CD4-positive, alpha-beta T cell (primary cell): Measurements from ENCODE around the gene KCNK13. TPM values are rescaled to one million over a fixed set of nuclear protein-coding genes. Genes with fewer than 3 reads are reported as not detected.

Experiments
- ATAC-seq: fragments of 200-7000 bp; cut with Tn5 transposase; one replicate; pipeline ENCODE4 v1.10.0; 2022; ENCODE audit warnings: mild to moderate bottlenecking; ENCODE audit not compliant: poor library complexity
- CTCF ChIA-PET: fragments of 350-600 bp; sonication (Branson Sonifier 250); formaldehyde crosslinking; loops from one replicate; lab custom pipeline; 2021; ENCODE audit warnings: antibody characterized with exemption, inconsistent platforms; lab: Charles Lee
- POLR2A ChIA-PET: fragments of 350-600 bp; sonication (Branson Sonifier 250); formaldehyde crosslinking; loops from one replicate; lab custom pipeline; 2021; ENCODE audit warnings: antibody characterized with exemption, inconsistent platforms; lab: Charles Lee
- DNase-seq, 14 experiments: peaks; one replicate each; pipeline ENCODE4 v3.0.0-alpha.2; 2013 to 2020; ENCODE audit warnings: mixed read lengths in 2 of 14
- H3K27ac ChIP-seq, 2 donors: one replicate each; pipeline versions ENCODE4 v1.5.1 to v1.7.0; 2013; ENCODE audit warnings: low read length in 2 of 2, low read depth in 1 of 2, mild to moderate bottlenecking in 1 of 2
- H3K27me3 ChIP-seq, 2 experiments: 1 replicate in 1 of 2; 2 replicates in 1 of 2; pipeline versions ENCODE4 v1.6.1 to v1.7.0; 2013; ENCODE audit warnings: low read length in 2 of 2, control low read depth in 1 of 2, mild to moderate bottlenecking in 1 of 2, moderate library complexity in 1 of 2; ENCODE audit not compliant: insufficient read depth in 2 of 2, control insufficient read depth in 1 of 2
- H3K36me3 ChIP-seq: one replicate; pipeline ENCODE4 v1.6.1; 2013; ENCODE audit warnings: low read length, control low read depth; ENCODE audit not compliant: insufficient read depth
- H3K4me1 ChIP-seq: one replicate; pipeline ENCODE4 v1.6.1; 2013; ENCODE audit warnings: low read length, control low read depth; ENCODE audit not compliant: insufficient read depth
- H3K4me3 ChIP-seq: one replicate; pipeline ENCODE4 v1.5.1; 2013; ENCODE audit warnings: mild to moderate bottlenecking, low read length, moderate library complexity
- H3K9me3 ChIP-seq, 2 experiments: 1 replicate in 1 of 2; 2 replicates in 1 of 2; pipeline versions ENCODE4 v1.6.1 to v1.7.0; 2013; ENCODE audit warnings: low read length in 2 of 2, mild to moderate bottlenecking in 2 of 2, control low read depth in 1 of 2, moderate library complexity in 1 of 2; ENCODE audit not compliant: control insufficient read depth in 1 of 2, insufficient read depth in 1 of 2
- H3K27ac Mint-ChIP-seq: one replicate; pipeline ENCODE4 v1.8.0; 2020; ENCODE audit warnings: mixed read lengths
- H3K27me3 Mint-ChIP-seq: one replicate; pipeline ENCODE4 v1.8.0; 2021; ENCODE audit warnings: mixed read lengths
- H3K36me3 Mint-ChIP-seq: one replicate; pipeline ENCODE4 v1.8.0; 2021; ENCODE audit warnings: low read depth, mixed read lengths
- H3K4me1 Mint-ChIP-seq: one replicate; pipeline ENCODE4 v1.8.0; 2021; ENCODE audit warnings: low read depth, mixed read lengths
- H3K4me3 Mint-ChIP-seq: one replicate; pipeline ENCODE4 v1.8.0; 2020; ENCODE audit warnings: mild to moderate bottlenecking, mixed read lengths
- H3K9me3 Mint-ChIP-seq: one replicate; pipeline ENCODE4 v1.8.0; 2020; ENCODE audit warnings: mixed read lengths
- CTCF ChIP-seq: fragments of 200-600 bp; IDR thresholded peaks from one replicate; pipeline ENCODE4 v1.8.0; 2022; ENCODE audit warnings: antibody characterized with exemption, mild to moderate bottlenecking
- intact Hi-C, 2 experiments: fragments of 100-400 bp; cut with DNase I in 1 of 2; cut with micrococcal nuclease in 1 of 2; formaldehyde crosslinking; loops; one replicate each; pipeline versions ENCODE4 v1.15.1 to v1.9.0; 2023 to 2025; cut with DNase I, micrococcal nuclease
- total RNA-seq, 174 experiments: library from RNA in 2 of 174; stranded (reverse) in 2 of 174; gene quantifications; one replicate each; pipeline ENCODE4 v1.2.3 and lab custom pipeline; 2021 to 2026

The KCNK13 gene
- total RNA-seq, 2 experiments from 2014 or later: not detected

GRCh38 chr14:90054803-90055202 is 7.0 kb upstream of the KCNK13 start:
- no peak for TF ChIP-seq CTCF
- CTCF ChIA-PET: interaction anchor here (0.6 to 0.8 kb wide), 2 partner anchors 14 to 158 kb away, joined by 4 read pairs; no protein-coding TSS in a partner anchor
- ATAC-seq: no peak
- POLR2A ChIA-PET: no interaction called here
- intact Hi-C loops: no loop called here
- Mint-ChIP-seq H3K4me1 (peaks cover 6% of the 10 kb centered on the region), H3K27me3 (peaks cover 88% of the 10 kb centered on the region), H3K9me3 (no peaks in the 10 kb centered on the region), H3K36me3 (no peaks in the 10 kb centered on the region), H3K4me3 (no peak overlapping the region), H3K27ac (no peak overlapping the region)
- no peaks in the 10 kb centered on the region for H3K36me3 ChIP-seq
- no peak overlapping the region for H3K27ac ChIP-seq
- no peaks in the 10 kb centered on the region for H3K4me1 ChIP-seq
- H3K4me3 ChIP-seq: no peak overlapping the region
- H3K9me3 ChIP-seq: no peaks in the 10 kb centered on the region
- no peak for DNase-seq
- peaks cover 9 to 59% of the 10 kb centered on the region in 2 experiments for H3K27me3 ChIP-seq

- Mint-ChIP-seq H3K4me3 (no peak overlapping the region), H3K27me3 (peaks cover 81% of the 10 kb centered on the region), H3K9me3 (no peaks in the 10 kb centered on the region), H3K27ac (no peak overlapping the region), H3K36me3 (no peaks in the 10 kb centered on the region), H3K4me1 (peaks cover 9% of the 10 kb centered on the region)
- peaks cover 0 to 8% of the 10 kb centered on the region in 2 experiments for H3K9me3 ChIP-seq
- peaks cover 16 to 73% of the 10 kb centered on the region in 2 experiments for H3K27me3 ChIP-seq
- TF ChIP-seq CTCF: no peak
- no peaks in the 10 kb centered on the region for H3K36me3 ChIP-seq
- DNase-seq: no peak
- no peak overlapping the region for H3K4me3 ChIP-seq
- ATAC-seq: no peak
- CTCF ChIA-PET: no interaction called here
- H3K4me1 ChIP-seq: peaks cover 16% of the 10 kb centered on the region
- POLR2A ChIA-PET: no interaction called here
- intact Hi-C loops: no loop called here
- no peak overlapping the region for H3K27ac ChIP-seq
Observed at GRCh38 chr14:90056826-90057225, 5.0 kb upstream of the KCNK13 start.

- Histone ChIP-seq H3K27me3 (peaks cover 27 to 79% of the 10 kb centered on the region in 2 experiments), H3K4me3 (no peak overlapping the region), H3K27ac (no peak overlapping the region), H3K36me3 (no peaks in the 10 kb centered on the region), H3K4me1 (peaks cover 32% of the 10 kb centered on the region), H3K9me3 (peaks cover 0 to 12% of the 10 kb centered on the region in 2 experiments)
- DNase-seq (no peak), ATAC-seq (no peak)
- H3K27ac Mint-ChIP-seq: no peak overlapping the region
- H3K36me3 Mint-ChIP-seq: no peaks in the 10 kb centered on the region
- POLR2A ChIA-PET: no interaction called here
- intact Hi-C loops: no loop called here
- peaks cover 21% of the 10 kb centered on the region for H3K4me1 Mint-ChIP-seq
- CTCF ChIA-PET: no interaction called here
- TF ChIP-seq CTCF: no peak
- H3K4me3 Mint-ChIP-seq: peak overlapping the region; percentile 68
- H3K27me3 Mint-ChIP-seq: peaks cover 77% of the 10 kb centered on the region
- H3K9me3 Mint-ChIP-seq: no peaks in the 10 kb centered on the region
Observed at GRCh38 chr14:90058876-90059458, 2.8 kb upstream of the KCNK13 start.
